Measurements from ENCODE around the gene TSHZ3.
A peak's percentile ranks its signal among the peaks of the same experiment; 100 is the strongest.

TSHZ3 gene

GRCh38 chr19:31353833-31354232 is 4.6 kb upstream of the TSHZ3 start:
- DNase-seq = no peak

GRCh38 chr19:31352782-31353651 is 3.8 kb upstream of the TSHZ3 start:
- DNase-seq = no peak

GRCh38 chr19:31352296-31352781 is 3.1 kb upstream of the TSHZ3 start:
- no peak for DNase-seq

GRCh38 chr19:31351855-31352195 is 2.6 kb upstream of the TSHZ3 start:
- DNase-seq = no peak

- DNase-seq = peak; percentile 62
Measured at GRCh38 chr19:31351056-31351854, 2.0 kb upstream of the TSHZ3 start.

GRCh38 chr19:31350693-31351055 is 1.4 kb upstream of the TSHZ3 start:
- peak; percentile 60 for DNase-seq

GRCh38 chr19:31350033-31350692 is 927 bp upstream of the TSHZ3 start:
- no peak for DNase-seq

GRCh38 chr19:31348481-31349159 is 616 bp downstream of the TSHZ3 start:
- DNase-seq = no peak

GRCh38 chr19:31347828-31348392 is 1.3 kb downstream of the TSHZ3 start:
- DNase-seq = peak; percentile 75

- no peak for DNase-seq
Measured at GRCh38 chr19:31347354-31347753, 1.9 kb downstream of the TSHZ3 start.

GRCh38 chr19:31346184-31347059 is 2.8 kb downstream of the TSHZ3 start:
- no peak for DNase-seq

GRCh38 chr19:31344403-31344802 is 4.8 kb downstream of the TSHZ3 start:
- DNase-seq = no peak

GRCh38 chr19:31342926-31343325 is 6.3 kb downstream of the TSHZ3 start:
- no peak for DNase-seq

- DNase-seq = peak; percentile 98
Measured at GRCh38 chr19:31340042-31341025, 8.9 kb downstream of the TSHZ3 start.

- peak; percentile 65 for DNase-seq
Measured at GRCh38 chr19:31339411-31339810, 9.8 kb downstream of the TSHZ3 start.

- no peak for DNase-seq
Measured at GRCh38 chr19:31338069-31338776, 11.0 kb downstream of the TSHZ3 start.

GRCh38 chr19:31337008-31337914 is 12.0 kb downstream of the TSHZ3 start:
- no peak for DNase-seq

- no peak for DNase-seq
Measured at GRCh38 chr19:31335716-31336115, 13.5 kb downstream of the TSHZ3 start.
